AG08396 (cell line): ENCODE data around the gene ANTXR2.

Experiments used
- DNase-seq: peaks from one replicate; pipeline ENCODE4 v3.0.0; 2012; ENCODE audit warnings: low spot score, mixed read lengths

The ANTXR2 gene

DNA sequence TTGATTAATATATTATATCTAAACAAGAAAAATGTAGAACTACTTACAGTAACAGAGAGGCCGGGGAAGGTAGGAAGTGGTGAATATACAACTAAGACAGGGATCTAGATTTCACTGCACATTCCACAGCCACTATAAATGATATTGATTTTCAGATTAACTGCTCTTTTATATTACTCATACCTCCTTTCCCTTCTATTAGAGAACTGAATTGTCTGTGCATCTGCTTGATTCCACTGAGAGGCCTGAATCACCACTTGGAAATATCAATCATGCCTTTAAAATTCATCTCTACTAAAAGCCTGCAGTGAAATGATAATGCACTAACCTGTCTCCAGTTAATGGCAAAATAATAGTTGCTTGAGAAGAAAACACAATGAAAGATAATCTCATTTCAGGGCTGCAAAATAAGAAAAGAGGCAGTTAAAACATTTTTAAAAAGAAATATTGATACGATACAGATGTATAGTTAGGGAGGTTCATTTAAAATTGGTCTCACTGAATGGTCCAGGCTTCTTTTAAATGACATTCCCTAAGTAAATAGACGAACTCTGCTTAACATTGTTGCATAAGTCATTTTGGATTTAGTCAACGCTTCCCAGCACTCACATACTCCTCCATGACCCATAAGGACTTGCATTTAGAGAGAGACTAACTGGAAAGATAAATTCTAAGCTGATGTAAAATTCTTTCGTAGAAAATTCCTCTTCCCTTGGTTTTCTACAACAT lies 3.8 kb downstream of the ANTXR2 start:
- DNase-seq: no peak

DNA sequence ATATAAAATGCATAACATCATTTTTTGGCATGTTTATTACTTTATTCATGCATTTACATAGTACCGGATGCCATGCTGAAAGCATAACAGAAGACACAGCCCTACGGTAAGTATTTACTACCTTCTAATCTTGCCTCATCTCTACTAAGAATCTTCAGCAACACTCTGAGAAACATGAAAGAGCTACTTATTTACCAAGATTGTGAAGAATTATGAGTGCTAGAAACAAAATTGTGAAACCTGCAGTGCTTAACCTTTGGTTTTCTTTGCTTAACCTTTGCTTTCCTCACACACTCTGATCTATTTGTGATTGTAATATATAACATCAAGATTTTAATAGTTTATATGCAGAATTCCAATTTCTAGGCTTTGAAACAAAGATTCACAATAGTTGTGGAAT lies 7.4 kb downstream of the ANTXR2 start:
- DNase-seq: no peak

DNA sequence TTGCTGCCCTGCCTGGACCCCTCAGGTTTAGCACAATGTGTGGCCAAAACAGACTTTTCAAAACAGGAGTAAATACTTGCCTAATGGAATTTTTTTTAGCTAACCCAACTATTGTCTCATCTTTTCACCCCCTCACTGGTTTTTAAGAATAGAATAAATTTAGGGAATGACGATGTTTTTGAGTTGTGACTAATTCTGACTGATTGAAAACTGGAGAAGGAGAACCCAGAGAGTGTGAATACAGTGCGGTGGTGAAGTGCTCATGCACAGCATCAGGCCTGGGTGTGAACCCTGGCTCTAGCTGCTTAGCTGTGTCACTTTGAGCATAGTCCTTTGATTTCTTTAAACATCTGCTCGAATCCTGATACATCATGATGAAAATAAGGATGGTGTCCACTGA lies 10.5 kb downstream of the ANTXR2 start:
- DNase-seq: no peak

DNA sequence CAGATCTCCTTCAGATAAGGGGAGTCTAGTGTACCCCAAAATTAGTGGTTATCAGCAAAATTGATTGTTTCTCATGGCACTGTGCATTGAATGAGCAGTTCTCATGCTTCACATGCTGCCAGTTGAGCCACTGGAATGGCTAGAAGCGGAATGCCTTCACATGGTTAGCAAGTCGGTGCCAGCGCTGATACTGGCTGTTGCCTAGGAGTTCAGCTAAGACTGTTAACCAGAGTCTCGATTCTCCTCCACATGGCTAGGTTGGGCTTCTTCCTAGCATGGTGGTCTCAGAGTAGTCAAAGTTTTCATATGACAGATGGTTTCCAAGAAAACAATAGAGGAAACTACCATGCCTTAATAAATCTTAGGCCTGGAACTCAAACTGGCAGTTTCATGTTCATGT lies 12.2 kb downstream of the ANTXR2 start:
- DNase-seq: no peak

DNA sequence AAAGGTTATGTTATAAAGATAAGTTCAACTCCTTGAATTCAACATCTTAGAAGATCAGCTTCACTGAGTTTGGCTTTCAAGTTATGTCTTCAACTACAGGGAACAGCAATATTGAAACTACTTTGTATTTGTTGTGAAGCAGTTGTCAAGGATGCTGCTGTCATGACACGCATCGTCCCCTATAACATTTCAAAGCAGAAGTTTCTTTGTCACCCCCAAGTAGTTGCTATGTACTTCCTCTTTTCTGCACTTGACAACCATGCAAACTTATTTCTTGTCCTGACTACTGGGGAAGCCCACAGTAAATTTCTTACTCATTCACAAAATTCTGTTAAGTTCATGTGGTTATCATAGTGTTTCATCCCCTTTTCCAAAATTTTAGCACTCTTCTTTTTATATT lies 14.3 kb downstream of the ANTXR2 start:
- DNase-seq: no peak

DNA sequence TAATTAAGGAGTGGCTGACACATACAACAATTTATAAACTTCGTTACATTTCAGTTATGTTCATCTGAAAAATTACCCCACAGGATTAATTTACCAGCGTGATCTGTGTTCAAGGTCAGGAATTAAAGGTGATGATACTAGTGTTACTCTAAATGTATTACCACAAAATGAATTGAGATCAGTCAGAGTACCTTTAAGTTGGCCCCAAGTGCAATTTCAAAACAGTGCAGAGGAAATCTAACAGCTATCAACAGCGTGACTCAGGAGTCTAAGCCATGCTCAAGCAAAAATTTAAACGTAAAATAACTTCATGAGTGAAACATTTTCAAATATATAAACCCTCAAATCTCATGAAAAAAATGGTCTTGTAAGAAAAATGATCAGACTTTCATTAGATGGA lies 18.7 kb downstream of the ANTXR2 start:
- no peak for DNase-seq

DNA sequence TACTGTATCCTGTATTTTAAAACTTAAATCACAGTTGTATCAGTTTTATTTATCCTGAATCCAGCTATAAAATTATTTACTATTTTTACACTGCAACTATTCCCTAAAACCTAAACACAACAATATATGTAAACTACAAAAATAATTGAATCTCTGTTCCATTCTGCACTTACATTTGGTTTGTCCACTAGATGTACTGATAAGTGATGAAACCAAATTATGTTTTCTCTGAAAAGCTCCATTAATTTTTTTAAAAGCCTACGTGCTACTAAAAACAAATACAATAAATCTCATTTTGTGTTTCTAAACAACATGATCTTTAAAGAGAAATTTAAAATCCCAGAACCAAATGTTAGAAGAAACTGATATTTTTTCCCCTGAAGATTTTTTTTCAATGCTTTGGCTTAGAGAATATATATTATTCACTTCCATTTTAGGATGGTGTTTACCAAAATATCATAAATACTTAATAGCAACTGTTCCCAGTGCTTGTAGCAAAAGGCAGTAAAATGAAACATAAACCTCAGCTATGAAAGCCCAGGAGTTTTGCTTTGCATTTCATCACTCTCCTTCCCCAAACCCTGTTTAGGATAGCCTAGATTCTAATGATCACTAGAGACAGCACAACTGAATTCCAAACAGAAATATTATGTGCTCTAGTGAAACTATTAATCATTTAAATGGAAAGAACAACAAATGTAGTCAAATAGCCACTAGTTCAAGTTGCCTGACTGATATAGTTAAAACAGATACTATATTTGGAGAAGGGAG lies 19.7 kb downstream of the ANTXR2 start:
- no peak for DNase-seq

DNA sequence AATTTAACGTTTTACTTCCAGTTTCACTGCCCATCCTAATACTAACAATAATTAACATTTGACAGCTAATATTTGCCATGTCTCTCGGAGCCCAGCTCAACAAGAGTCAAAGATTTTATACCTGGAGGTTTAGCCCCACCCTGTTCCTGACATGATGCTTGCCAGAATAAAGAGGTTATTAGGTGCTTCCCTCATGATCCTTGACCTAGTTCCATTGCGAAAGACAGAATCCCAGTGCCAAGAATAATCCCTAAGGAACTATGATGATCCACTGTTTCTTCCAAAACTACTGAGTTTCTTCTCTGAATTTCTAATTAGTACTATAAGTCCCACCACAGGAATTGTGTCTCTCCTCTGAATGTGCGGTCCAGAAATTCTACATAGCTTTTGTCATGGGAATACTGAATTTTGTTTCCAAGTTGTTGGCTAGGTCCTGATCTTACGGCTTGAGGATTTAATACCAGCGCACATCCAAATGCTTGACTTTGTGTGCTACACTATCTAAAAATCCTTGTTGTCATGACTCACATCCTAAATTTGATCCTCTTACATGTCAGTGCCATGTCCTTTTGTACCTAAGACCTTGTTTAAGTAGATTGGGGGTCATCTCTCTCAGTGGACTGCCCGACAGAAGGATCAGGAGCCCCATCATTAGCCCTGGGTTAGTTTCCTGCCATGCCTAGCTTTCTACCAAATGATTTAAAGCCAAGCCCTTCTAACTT lies 23.1 kb downstream of the ANTXR2 start:
- no peak for DNase-seq

DNA sequence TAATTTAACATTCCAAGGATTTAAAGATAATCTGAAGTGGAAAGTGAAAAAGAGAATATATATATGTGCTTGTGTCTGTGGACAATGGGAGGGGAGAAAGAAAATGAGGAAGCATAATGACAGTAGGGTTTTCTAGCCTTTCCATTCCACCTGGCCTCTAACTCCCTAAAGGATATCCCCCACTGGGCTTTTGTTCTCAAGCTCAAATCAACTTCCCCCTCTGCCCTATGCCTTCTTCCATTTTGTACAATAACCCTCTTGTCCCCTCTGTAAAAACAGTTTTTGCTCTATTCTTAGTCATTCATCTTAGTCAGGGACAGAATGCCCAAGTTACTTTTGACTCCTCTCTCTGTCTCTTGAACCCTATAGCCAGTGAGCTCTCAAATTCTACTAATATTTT lies 23.6 kb downstream of the ANTXR2 start:
- no peak for DNase-seq

DNA sequence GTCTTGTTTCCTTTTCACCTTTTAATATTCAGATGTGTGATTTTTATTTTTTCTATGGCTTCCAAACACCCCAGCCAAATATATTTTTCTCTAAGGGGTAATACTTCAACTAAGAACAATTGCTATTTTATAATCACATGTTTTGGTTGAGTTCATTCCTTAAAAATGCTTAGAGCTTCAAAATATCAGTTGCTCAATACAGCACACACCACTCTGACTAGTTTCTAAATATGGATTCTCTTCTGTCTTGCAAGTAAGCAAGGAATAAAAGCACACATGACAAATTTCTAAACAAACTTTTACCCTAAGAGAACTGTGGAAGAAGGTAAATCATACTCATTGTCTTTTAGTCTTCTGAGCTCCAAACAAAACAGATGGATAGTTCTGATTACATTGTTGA lies 27.2 kb downstream of the ANTXR2 start:
- DNase-seq: no peak

DNA sequence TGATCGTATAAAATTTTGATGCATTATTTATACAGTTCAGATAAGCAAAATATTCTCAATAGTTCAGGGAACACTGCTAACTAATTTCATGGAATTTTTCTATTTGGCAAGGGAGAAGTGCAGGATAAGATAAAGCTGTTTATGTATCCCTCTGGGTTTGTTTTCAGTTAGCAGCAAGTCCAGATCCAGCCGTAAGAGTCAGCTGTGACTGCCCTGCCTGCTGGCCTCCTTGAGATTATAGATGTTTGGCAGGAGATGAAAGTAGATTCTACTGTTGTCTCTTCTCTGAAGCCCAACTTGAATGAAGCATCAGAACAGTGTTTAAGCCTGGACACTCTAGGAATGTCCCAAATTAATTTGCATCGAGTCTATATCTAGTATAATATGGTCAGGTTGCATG lies 29.5 kb downstream of the ANTXR2 start:
- peak; percentile 5 for DNase-seq

DNA sequence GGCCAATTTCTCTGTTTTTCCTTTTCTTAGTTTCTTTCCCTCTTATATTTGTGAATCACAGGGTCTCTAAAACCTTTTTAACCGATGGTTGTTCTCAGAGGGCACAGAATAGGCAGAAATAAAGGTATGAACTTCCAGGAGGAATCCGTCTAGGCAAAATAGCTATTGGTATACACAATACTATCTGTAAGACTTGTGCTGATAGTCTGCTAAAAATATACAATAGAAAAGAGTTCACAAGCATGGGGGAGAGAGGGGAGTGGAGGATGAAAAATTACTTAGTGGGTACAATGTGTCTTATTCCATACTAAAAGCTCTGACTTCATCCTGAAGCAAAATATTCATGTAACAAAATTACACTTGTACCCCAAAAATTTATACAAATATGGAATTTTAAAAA lies 30.2 kb downstream of the ANTXR2 start:
- DNase-seq: no peak

DNA sequence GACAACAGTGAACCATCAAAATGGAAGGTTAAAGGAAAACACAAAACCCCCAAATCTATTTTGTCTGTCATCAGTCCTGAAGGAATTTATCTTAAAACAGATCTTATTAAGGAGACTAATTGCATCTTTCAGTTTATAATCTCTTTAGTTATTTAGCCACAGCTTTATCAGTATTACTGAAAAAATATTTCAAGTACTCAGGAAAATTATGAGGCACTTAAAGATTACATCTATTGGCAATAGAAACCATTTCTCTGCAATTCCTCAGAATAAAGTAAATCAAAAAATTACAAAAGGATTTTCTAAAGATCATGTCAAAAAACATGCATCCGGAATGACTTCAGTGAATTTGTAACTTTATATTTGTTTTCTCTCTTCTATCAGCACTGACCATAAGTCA lies 35.2 kb downstream of the ANTXR2 start:
- no peak for DNase-seq

DNA sequence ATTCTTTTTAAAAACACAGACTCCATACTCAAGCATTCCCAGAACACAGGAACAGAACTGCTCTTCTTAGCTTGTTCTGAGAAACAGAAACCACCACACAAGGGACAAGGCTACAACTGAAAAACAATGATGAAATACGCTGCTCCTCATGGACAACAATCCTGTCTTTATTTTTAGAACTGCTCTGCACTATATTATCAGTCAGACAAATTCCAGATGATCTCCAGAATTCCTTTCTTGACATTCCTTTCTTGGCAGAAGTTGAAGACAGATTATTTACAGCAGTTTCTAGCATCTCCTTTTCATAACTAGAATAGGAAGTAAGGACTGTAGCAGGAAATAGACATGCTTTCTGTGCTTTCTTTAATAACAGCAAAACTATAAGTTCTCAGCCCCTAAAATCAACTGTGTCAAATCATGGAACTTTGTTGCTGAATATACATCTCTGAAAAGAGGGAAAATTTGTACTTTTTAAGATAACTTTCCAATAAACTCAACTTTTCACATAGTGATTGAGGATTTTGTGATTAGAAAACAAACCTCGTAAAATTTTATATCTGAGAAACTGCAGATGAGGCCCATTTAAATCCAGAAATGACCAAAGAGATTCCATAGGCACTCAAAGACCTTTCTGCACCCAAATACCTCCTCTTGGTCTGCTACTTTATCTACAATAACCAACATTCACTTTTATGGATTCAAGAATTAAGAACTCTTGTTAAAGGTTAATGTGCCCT lies 35.9 kb downstream of the ANTXR2 start:
- peak; percentile 20 for DNase-seq

DNA sequence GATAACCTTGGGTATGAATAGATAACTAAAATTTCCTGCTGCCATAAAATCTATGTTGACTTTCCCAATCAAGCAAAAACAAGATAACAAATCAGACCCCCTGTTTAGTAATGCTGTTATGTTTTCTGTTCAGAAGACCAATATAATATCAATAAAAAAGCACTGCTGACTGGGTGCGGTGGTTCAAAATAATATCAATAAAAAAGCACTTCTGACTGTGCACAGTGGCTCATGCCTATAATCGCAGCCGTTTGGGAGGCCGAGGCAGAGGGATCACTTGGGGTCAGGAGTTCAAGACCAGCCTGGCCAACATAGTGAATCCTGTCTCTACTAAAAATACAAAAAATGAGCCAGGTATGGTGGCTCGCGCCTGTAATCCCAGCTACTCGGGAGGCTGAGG lies 36.7 kb downstream of the ANTXR2 start:
- no peak for DNase-seq

DNA sequence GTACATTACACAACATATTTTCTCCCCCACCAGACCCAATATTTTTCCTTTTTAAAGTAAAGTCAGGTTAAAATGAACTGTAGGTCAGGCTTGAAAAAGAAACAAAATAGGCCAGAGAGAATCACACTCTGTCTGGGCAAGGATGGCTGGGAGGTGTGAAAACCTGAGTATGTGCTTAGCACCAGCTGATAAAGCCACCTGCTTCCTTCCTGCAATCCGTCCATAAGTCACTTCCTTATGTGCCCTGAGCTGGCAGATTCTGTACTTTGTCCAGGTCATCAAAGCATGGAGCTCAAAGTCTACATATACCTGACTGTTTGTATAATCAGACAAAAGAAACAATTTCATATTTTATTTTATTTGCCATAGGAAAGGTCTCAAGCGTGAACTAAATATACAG lies 37.7 kb downstream of the ANTXR2 start:
- DNase-seq: no peak

DNA sequence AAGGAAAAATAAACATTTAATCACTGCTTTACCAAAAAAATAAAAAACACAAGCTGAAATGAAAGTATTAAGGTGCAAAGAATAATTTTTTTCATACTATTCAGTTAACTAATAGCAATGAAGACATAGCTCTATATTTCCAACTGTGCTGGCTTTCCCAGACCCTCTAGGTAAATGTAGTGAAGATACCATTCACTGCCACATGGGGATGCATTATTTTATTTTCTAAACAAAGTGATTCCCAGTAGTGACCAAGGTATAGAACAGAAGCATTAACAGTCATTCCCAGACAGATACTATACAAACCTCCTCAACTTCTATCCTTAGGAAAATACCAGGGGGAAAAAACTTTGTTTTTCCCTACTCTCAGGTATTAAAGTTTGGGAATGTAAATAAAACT lies 39.4 kb downstream of the ANTXR2 start:
- no peak for DNase-seq

DNA sequence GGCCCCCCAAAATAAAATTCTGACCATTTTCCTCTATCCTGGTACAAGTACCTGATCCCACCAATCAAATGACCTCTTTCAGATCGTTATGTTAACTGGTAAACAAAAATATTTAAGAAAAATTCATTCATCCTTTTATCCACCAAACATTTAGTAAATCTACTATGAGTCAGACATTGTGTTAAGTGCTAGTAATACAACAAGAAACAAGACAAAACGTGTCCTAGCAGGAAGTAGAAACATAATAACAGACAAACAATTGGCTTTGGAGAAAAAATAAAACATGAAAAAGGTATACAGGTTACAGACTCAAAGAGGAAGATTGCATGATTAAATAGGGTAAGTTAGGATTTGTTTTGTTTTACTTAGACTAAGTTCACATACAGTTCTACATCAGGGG lies 43.7 kb downstream of the ANTXR2 start:
- DNase-seq: no peak

DNA sequence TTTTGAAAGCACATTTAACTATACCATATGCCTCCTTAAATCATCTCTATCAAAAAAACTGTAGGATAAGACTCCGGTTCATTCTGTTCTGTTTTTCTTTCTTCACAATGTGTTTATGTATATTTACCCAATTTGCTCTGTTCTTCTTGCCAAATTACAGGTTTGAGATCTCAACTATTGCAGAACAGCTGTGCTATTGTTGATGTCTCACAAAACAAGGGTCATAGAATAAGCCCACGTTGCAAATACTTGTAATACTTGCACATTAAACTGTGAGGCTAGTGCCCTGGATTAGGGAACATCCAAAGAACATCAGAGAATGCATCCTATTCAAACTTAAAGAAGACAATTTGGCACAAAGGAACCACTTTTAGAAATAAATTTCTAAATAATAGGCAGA lies 45.4 kb downstream of the ANTXR2 start:
- no peak for DNase-seq

DNA sequence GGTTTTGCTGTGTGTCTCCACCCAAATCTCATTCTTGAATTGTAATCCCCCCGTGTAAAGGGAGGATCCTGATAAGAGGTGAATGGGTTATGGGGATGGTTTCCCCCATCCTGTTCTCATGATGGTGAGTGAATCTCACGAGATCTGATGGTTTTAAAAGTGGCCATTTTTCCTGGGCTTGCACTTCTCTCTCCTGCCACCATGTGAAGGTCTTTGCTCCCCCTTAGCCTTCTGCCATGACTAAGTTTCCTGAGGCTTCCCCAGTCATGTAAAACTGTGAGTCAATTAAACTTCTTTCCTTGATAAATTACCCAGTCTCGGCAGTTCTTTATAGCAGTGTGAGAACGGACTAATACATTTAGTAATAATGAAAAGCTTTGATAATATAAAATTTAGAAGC lies 46.9 kb downstream of the ANTXR2 start:
- DNase-seq: no peak

DNA sequence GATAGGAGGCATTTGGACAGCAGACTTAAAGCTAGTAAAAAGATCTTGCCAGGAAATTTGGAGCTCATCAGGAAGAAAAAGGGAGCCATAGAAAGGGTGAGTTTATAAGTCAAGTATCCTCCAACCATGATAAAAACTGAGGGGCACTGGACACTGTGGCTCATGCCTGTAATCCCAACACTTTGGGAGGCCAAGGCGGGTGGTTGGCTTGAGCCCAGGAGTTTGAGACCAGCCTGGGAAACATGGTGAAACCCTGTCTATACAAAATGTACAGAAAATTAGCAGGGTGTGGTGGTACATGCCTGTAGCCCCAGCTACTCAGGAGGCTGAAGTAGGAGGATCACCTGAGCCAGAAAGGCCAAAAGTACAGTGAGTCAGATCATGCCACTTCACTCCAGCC lies 48.7 kb downstream of the ANTXR2 start:
- no peak for DNase-seq

DNA sequence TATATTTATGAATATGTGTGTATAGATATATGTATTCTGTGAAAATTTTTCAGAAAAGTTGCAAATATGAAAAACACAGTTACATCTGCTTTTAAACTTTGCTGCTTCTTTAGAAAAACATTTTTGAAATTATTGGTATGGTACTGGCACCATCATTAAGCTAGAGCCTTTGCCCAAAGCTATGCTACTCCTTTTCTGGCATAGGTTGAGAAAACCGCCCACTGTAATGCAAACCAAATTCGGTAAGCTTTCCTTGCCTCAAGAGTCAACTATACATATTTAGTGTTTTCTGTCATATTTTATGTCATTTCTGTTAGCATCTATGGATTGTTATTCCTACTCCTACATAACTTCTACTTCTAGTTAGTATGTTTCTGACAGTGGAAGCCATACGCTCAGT lies 50.7 kb downstream of the ANTXR2 start:
- DNase-seq: no peak
